ENCODE results near the gene YAF2. TPM values are rescaled to one million over a fixed set of nuclear protein-coding genes. Genes with fewer than 3 reads are reported as not detected.
A peak's percentile ranks its signal among the peaks of the same experiment; 100 is the strongest.

YAF2 gene
- total RNA-seq, 1 experiment from 2014 or later: 15.0 TPM

DNA sequence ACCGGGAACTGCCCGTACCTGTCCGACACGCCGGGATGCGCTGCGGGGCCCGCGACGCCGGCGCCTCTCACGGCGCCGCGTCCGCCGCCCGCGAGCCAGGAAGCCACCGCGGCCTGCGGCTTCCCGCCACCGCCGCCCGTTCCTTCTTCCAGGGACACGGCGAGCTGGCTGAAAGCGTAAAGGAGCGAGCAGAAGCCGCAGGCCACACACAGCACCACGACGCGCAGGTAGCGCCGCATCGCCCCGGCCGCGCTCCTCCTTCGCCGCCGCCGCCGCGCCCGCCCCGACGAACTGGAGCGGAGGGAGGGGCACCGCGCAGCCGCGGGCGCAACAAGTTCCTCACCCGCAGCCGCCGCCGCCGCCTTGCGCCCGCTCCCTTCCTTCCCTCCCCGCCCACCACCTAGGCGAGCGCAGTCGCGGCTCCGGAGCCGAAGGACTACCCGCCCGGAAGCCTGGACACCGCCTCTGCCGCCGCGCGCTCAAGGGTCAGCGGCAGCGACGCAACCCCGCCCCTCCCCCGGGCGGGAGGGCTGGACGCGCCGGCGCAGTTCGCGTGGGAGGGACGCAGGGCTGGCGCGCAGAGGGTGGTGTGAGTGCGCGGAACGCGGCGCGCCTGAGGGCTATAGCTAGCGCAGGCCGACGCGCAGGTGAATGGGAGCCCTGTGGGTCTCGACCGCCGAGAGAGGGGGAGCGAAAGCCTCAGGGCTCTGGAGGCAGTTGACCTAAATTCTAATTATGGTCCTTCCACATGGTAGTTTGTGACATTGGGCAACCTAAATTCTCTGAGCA is 93.4 kb downstream of the YAF2 start, which contains the start of gene GXYLT1:
TSS of gene GXYLT1 (minus strand) at position 467 of the 789 bp plus-strand sequence. CDS start at position 239, 228 bp downstream.
- no TSS peak for BruUV-seq (replicated peaks)
- TF ChIP-seq ZNF274 (IDR thresholded peaks at IDR 0.05; ENCODE audit: low read depth, low read length) (no peak), YY1 (IDR thresholded peaks at IDR 0.05; ENCODE audit: extremely low read depth, insufficient replicate concordance, low read depth, low read length) (peak; percentile 19), ZFX (IDR thresholded peaks at IDR 0.05) (peak; percentile 89), SP1 (IDR thresholded peaks at IDR 0.05; ENCODE audit: low read depth) (peak; percentile 56), TCF7L2 (IDR thresholded peaks at IDR 0.05; ENCODE audit: borderline replicate concordance, extremely low read depth, insufficient read depth, insufficient read length) (peak; percentile 67), POLR2A (IDR thresholded peaks at IDR 0.05; ENCODE audit: borderline replicate concordance, extremely low read depth, insufficient read depth, insufficient read length) (peak; percentile 56), CBX3 (IDR thresholded peaks at IDR 0.05; ENCODE audit: low read depth) (peak; percentile 64), CEBPB (IDR thresholded peaks at IDR 0.05; ENCODE audit: low read depth) (no peak), SIN3A (IDR thresholded peaks at IDR 0.05; ENCODE audit: low read depth) (peak; percentile 56; the same call in 1 of the 2 replicates), JUND (IDR thresholded peaks at IDR 0.05) (no peak), POLR2AphosphoS5 (IDR thresholded peaks at IDR 0.05; ENCODE audit: low read depth, low read length) (peak; percentile 89), ELF1 (IDR thresholded peaks at IDR 0.05; ENCODE audit: borderline replicate concordance, low read depth) (no peak), EZH2 (IDR thresholded peaks at IDR 0.05) (no peak), FOSL1 (IDR thresholded peaks at IDR 0.05; ENCODE audit: low read depth) (no peak), RAD21 (IDR thresholded peaks at IDR 0.05; ENCODE audit: low read depth) (no peak), SRF (IDR thresholded peaks at IDR 0.05; ENCODE audit: low read depth) (no peak), EGR1 (IDR thresholded peaks at IDR 0.05; ENCODE audit: low read depth) (peak; percentile 94), EZH2phosphoT487 (IDR thresholded peaks at IDR 0.05; ENCODE audit: borderline replicate concordance) (no peak)
- TF ChIP-seq, protein P1, sequence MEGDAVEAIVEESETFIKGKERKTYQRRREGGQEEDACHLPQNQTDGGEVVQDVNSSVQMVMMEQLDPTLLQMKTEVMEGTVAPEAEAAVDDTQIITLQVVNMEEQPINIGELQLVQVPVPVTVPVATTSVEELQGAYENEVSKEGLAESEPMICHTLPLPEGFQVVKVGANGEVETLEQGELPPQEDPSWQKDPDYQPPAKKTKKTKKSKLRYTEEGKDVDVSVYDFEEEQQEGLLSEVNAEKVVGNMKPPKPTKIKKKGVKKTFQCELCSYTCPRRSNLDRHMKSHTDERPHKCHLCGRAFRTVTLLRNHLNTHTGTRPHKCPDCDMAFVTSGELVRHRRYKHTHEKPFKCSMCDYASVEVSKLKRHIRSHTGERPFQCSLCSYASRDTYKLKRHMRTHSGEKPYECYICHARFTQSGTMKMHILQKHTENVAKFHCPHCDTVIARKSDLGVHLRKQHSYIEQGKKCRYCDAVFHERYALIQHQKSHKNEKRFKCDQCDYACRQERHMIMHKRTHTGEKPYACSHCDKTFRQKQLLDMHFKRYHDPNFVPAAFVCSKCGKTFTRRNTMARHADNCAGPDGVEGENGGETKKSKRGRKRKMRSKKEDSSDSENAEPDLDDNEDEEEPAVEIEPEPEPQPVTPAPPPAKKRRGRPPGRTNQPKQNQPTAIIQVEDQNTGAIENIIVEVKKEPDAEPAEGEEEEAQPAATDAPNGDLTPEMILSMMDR (IDR thresholded peaks at IDR 0.05 in 2 of 3, conservative IDR thresholded peaks at IDR 0.05 in 1 of 3; ENCODE audit: borderline replicate concordance in 1 of 3, insufficient read depth in 1 of 3, low read depth in 2 of 3, low read length in 2 of 3): no peak
- TF ChIP-seq, protein P2, sequence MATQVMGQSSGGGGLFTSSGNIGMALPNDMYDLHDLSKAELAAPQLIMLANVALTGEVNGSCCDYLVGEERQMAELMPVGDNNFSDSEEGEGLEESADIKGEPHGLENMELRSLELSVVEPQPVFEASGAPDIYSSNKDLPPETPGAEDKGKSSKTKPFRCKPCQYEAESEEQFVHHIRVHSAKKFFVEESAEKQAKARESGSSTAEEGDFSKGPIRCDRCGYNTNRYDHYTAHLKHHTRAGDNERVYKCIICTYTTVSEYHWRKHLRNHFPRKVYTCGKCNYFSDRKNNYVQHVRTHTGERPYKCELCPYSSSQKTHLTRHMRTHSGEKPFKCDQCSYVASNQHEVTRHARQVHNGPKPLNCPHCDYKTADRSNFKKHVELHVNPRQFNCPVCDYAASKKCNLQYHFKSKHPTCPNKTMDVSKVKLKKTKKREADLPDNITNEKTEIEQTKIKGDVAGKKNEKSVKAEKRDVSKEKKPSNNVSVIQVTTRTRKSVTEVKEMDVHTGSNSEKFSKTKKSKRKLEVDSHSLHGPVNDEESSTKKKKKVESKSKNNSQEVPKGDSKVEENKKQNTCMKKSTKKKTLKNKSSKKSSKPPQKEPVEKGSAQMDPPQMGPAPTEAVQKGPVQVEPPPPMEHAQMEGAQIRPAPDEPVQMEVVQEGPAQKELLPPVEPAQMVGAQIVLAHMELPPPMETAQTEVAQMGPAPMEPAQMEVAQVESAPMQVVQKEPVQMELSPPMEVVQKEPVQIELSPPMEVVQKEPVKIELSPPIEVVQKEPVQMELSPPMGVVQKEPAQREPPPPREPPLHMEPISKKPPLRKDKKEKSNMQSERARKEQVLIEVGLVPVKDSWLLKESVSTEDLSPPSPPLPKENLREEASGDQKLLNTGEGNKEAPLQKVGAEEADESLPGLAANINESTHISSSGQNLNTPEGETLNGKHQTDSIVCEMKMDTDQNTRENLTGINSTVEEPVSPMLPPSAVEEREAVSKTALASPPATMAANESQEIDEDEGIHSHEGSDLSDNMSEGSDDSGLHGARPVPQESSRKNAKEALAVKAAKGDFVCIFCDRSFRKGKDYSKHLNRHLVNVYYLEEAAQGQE (IDR thresholded peaks at IDR 0.05; ENCODE audit: low read depth): no peak
- TF ChIP-seq, protein P3, sequence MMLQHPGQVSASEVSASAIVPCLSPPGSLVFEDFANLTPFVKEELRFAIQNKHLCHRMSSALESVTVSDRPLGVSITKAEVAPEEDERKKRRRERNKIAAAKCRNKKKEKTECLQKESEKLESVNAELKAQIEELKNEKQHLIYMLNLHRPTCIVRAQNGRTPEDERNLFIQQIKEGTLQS (IDR thresholded peaks at IDR 0.05): no peak
- TF ChIP-seq, protein P4, sequence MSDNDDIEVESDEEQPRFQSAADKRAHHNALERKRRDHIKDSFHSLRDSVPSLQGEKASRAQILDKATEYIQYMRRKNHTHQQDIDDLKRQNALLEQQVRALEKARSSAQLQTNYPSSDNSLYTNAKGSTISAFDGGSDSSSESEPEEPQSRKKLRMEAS (IDR thresholded peaks at IDR 0.05): peak; percentile 90

More for the DNA sequence above, 93.4 kb downstream of the YAF2 start, which contains the start of gene GXYLT1:
- Histone ChIP-seq H3K79me2 (ENCODE audit: insufficient read depth, low read length) (peaks cover 45% of the 10 kb centered on the region), H3K4me3 (replicated peaks in 1 of 2; ENCODE audit: low read depth in 1 of 2, low read length in 2 of 2) (peak within 1 kb of the TSS; percentile 67 to 80), H3K27ac (ENCODE audit: low read depth, low read length) (peak within 1 kb of the TSS; percentile 88), H3K9me2 (ENCODE audit: insufficient read depth) (no peaks in the 10 kb centered on the region), H3K36me3 (ENCODE audit: control insufficient read depth in 1 of 2, insufficient read depth in 2 of 2, low read length in 2 of 2) (no peaks in the 10 kb centered on the region), H3K9ac (ENCODE audit: low read length) (peak within 1 kb of the TSS; percentile 70), H3K27me3 (ENCODE audit: insufficient read depth, low read length) (no peaks in the 10 kb centered on the region), H3K4me2 (ENCODE audit: low read length) (peak within 1 kb of the TSS; percentile 83), H4K20me1 (ENCODE audit: insufficient read depth) (peaks cover 14% of the 10 kb centered on the region; the same call in 1 of the 2 replicates), H2AFZ (ENCODE audit: low read depth, low read length, poor library complexity, severe bottlenecking) (peak within 1 kb of the TSS; percentile 20), H3K4me1 (ENCODE audit: control insufficient read depth in 1 of 2, insufficient read depth in 2 of 2, low read length in 2 of 2) (peaks cover 7 to 27% of the 10 kb centered on the region in 2 experiments; a peak in 3 of 4 replicates), H3K9me3 (ENCODE audit: control insufficient read depth in 1 of 2, insufficient read depth in 1 of 2, low read depth in 1 of 2, low read length in 2 of 2) (no peaks in the 10 kb centered on the region)
- intact Hi-C loops (cut with micrococcal nuclease): loop anchor here (2.0 kb wide), 1 partner anchor 92 kb away; no protein-coding TSS in a partner anchor
- POLR2A ChIA-PET: interaction anchor here (0.8 kb wide), 2 partner anchors 10 to 18 kb away, joined by 4 to 5 read pairs; no protein-coding TSS in a partner anchor
- DNase-seq (ENCODE audit: low read depth, low spot score): peak; percentile 88
- RAD21 ChIA-PET (ENCODE audit: low non-redundant PET in 1 of 2, low total read pairs in 2 of 2, uncharacterized antibody in 2 of 2, unreplicated experiment in 2 of 2): no interaction called here
- CTCF ChIA-PET: interaction anchor here (1.4 kb wide), 1 partner anchor 1195 kb away, joined by 6 read pairs; no protein-coding TSS in a partner anchor
- ATAC-seq: peak; percentile 95
